HG03354 (cell line): ENCODE results near the gene TRNP1.
A peak's percentile ranks its signal among the peaks of the same experiment; 100 is the strongest.

ENCODE experiments used
- ATAC-seq: cut with Tn5 transposase; IDR thresholded peaks from one replicate; pipeline ENCODE4 v1.9.1; 2021; ENCODE audit warnings: mild to moderate bottlenecking; ENCODE audit not compliant: unreplicated experiment, poor library complexity, severe bottlenecking

The TRNP1 gene

GRCh38 chr1:27018316-27018715 is 24.8 kb downstream of the TRNP1 start:
- no peak for ATAC-seq

- no peak for ATAC-seq
These were observed 28.0 kb downstream of the TRNP1 start for GRCh38 chr1:27021354-27022031.

- no peak for ATAC-seq
These were observed 32.2 kb downstream of the TRNP1 start for GRCh38 chr1:27025718-27026117.

DNA sequence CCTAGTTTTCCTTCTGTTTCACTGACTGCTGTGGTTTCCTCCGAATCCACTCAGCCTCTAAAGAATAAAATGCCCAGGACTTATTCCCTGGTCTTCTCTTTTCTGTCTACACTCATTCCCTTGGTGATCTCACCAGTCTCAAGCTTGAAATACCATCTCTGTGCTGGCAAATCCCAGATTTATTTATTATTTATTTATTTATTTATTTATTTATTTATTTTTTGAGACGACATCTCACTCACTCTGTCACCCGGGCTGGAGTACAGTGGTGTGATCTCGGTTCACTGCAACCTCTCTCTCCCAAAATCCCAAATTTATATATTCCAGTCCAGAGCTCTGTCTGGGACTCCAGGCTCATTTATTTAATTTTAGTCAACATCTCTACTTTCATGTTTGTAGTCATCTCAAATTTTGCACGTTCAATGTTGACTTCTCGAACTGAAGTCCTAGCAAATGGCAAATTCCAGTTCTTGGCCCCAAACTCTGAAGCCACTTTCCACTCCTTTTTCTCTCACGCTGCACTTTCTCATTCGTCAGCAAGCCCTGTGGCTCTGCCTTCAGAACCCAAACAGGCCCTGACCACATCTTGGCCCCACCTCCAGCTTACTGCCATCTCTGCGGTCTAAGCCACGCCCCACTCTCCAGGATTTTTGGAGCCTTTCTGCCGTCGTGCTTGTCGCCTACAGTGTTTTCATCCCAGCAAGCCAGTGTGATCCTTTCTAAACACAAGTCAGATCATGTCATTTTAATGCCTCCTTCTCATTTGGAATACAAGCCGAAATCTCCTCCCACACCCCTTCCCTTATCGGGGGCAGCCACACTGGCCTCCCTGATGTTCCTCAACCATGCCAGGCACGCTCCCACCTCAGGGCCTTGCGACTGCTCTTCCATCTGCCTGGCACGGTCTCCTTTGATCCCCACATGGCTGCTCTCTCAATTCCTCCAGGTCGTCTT is 33.4 kb downstream of the TRNP1 start:
- no peak for ATAC-seq

GRCh38 chr1:27027575-27028250 is 34.2 kb downstream of the TRNP1 start:
- no peak for ATAC-seq

DNA sequence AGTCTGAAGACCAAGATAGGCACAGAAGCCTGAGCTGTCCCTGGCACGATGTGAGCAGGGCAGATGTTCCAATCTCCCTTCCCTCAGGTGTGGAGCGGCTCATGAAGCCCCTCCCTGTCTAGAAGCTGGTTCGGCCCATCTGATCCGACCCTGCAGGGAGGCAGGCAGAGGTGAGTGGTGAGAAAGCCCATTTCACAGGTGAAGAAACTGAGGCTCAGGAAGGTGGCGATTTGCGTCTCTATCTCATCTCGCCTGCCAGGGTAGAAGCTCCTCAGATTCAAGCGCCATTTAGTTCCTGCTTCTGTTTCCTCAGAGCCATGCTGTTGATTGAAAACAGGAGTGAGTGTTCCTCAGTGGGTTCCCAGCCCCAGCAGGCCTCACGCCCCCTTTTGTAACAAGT is 36.0 kb downstream of the TRNP1 start:
- ATAC-seq, result no peak

DNA sequence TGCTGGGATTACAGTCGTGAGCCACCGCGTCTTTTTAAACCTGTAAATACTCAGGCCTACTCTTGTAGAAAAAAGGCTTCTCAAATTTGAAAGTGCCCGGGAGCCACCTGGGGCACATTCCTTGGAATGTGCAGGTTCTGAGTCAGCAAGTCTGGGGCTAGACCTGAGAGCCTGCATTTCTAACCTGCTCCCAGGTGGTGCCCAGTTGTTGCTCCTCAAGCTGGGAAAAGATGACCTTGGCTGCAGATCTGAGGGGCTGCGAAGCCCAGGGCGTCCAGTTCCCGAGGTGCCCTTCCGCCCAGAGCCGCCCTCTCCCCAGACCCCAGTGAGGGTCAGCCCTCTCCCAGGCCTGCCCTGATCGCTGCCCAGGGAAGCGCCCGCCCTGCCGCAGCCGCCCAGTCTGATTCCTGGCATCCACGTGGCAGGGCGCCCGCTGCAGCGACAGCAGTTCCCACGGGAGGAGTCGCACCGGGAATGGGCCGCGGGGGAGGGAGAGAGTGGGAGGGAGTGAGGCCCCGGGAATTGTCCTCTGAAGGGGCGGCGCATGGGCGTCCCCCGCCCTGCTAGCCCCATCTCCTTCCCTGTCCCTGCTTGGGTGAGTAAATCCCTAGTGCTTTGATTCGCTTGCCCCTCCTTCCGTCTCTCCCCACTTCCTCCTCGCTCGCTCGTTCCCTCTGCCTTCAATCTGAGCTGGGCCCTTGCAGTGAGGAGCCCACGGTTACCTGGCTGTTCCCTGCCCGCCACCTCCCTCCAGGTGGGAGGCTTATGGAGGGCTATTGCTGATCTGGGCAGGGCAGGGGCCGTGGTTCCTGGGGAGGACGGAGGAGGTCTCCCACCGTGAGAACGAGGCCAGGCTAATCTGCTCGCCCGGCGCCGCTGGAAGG is 38.0 kb downstream of the TRNP1 start:
- no peak for ATAC-seq

GRCh38 chr1:27032119-27032461 is 38.6 kb downstream of the TRNP1 start:
- ATAC-seq, result no peak

DNA sequence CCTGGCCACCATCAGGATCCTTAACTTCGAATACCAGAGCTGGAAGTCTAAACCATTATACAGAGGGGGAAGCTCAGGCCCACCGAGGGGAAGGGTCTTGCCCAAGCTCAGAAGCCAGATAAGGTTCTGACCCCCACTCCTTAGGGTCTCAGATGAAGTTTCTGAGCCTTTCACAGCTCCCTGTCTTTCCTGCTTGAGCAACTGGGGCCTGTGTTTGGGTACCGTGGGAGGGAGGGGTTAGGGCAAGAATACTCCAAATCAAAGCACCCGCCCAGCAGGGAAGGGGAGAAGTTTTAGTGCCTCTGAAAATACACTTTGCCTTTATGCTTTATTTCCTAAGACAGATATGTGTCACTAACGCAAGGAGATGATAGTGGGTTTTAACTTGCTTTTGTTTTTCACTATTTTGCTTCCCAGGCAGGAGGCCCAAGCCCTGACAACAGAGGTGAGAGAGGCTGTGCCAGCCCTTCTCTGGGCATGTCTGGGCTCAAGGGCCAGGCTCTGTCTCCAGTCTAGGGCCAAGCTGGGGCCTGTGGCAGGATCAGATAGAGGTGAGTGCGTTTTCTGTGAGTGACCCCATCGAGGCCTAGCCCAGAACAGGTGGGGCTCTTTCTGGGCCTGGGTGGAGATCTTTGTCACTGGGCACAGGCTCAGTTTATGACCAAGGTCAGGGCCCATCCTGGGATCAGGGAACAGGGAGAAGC is 39.7 kb downstream of the TRNP1 start:
- ATAC-seq, result no peak

GRCh38 chr1:27035344-27035743 is 41.9 kb downstream of the TRNP1 start:
- ATAC-seq, result no peak

DNA sequence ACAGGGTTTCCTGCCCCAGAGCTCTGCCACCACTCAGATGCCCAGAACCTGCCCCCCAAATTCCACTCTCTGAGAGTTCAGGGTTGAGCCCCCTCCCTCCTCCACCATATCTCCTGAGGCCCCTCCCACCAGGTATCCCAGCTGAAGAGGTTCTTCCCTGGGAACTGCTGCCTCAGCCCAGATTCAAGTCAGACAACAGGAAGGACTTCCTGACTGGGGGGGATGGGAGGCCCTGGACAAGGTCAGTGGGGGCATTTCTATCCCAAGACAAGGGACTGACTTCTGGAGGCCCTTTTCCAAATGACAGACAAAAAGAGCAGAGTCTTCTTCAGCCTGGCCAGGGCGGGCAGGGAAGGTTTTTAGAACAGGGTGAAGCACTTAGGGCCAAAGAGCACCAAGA is 43.2 kb downstream of the TRNP1 start:
- ATAC-seq, result no peak

DNA sequence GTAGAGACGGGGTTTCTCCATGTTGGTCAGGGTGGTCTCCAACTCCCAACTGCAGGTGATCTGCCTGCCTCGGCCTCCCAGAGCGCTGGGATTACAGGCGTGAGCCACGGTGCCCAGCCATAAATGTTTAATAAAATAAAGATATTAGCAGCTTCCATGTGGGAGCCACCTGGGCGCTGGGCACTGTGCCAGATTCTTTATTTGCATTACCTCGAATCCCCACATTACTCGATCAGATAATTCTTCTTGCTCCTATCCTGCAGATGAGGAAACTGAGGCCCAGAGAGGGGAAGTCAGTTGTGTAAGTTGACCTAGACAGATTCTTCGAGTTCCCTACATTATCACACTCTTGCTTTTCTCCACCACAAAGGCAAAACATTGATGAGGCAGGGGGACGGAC is 44.0 kb downstream of the TRNP1 start:
- no peak for ATAC-seq

- no peak for ATAC-seq
These were observed 44.5 kb downstream of the TRNP1 start for GRCh38 chr1:27038020-27038419.

- no peak for ATAC-seq
These were observed 49.2 kb downstream of the TRNP1 start for GRCh38 chr1:27042670-27043069.

- ATAC-seq, result peak; percentile 66
These were observed 51.2 kb downstream of the TRNP1 start for GRCh38 chr1:27044613-27045151.

DNA sequence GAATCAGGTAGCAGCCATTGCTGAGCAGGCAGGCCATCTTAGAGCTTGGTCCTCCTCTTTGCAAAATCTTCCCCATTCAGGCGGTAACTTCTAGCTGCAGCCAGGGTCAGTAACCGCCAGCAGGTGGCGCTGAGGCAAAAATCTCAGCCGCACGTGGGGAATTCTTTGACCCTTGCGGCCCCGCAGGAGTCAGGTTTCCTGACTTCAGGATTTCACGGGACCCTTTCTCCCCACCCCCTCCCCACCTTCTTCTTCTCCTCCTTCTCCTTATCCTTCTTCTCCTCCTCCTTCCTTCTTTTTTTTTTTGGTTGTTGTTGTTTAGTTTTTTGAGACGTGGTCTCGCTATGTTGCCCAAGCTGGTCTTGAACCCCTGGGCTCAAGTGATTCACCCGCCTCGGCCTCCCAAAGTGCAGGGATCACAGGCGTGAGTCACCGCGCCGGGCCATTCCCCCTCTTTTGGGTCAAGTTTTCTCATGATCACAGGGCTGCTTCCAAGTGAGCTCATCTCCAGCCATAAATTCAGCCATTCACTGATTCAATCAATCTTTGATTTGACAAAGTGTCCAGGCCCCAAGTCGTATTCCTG is 52.6 kb downstream of the TRNP1 start:
- ATAC-seq, result no peak

DNA sequence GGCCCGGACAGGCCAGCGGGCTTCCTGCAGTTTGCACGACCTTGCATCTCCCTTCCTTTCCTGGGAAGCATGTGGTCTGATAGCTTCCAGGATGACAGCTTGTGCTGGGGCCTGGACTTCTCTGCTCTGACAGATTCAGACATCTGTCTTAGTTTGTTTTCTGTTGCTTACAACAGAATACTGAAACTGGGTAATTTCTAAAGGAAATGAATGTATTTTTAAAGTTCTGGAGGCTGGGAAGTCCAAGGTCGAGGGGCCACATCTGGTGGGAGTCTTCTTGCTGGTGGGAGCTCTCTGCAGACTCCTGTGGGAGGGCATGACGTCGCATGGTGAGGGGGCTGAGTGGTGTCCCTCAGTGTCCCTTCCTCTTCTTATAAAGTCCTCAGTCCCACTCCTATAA is 54.4 kb downstream of the TRNP1 start:
- ATAC-seq, result no peak

DNA sequence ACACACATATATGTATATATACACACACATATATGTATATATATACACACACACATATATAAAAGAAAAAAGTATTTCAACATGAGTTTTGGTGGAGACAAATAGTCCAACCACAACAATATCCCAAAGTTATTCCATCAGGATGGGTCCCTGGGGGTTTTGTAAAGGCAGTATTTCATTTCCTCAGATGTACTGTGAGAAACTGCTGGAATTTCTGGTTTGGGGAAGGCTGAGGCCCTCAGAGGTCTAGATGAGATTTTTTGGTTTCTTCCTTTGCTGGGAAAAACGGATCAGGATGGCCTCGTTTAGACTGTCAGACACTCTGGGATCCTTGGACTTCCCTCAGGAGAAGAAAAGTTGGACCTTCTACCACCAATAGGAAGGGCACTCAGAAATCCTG is 55.6 kb downstream of the TRNP1 start:
- no peak for ATAC-seq

- no peak for ATAC-seq
These were observed 56.1 kb downstream of the TRNP1 start for GRCh38 chr1:27049607-27050006.
